ENCODE results near the gene TMEM242. TPM values are rescaled to one million over a fixed set of nuclear protein-coding genes. Genes with fewer than 3 reads are reported as not detected.

Gene TMEM242
- total and polyA plus RNA-seq, 2 donors (not counting 3 experiments of a cell fraction or from before 2014, with no cell fraction given): 5.3 to 15.5 TPM

- DNase-seq (ENCODE audit: low read depth, low spot score) (no peak), FAIRE-seq (no peak)
- Histone ChIP-seq H3K9me3 (replicated peaks; ENCODE audit: control insufficient read depth, insufficient read depth, low read length) (no peaks in the 10 kb centered on the region), H3K4me1 (ENCODE audit: control insufficient read depth, extremely low read depth, insufficient read depth, low read length) (no peaks in the 10 kb centered on the region), H3K79me2 (ENCODE audit: control insufficient read depth, insufficient read depth, low read length) (no peaks in the 10 kb centered on the region), H3K9me1 (replicated peaks; ENCODE audit: control insufficient read depth, extremely low read depth, insufficient read depth, low read length) (no peaks in the 10 kb centered on the region), H2AFZ (ENCODE audit: low read depth, low read length) (no peak overlapping the region), H3K36me3 (ENCODE audit: control insufficient read depth in 2 of 2, extremely low read depth in 1 of 2, insufficient read depth in 2 of 2, low read length in 2 of 2) (no peaks in the 10 kb centered on the region), H3K9ac (replicated peaks; ENCODE audit: extremely low read depth, insufficient read depth, low read length) (no peak overlapping the region), H3K27ac (ENCODE audit: insufficient read depth, low read depth, low read length) (no peak overlapping the region), H3K4me2 (ENCODE audit: insufficient read depth, low read length) (no peak overlapping the region), H3K27me3 (ENCODE audit: control insufficient read depth in 2 of 2, insufficient read depth in 2 of 2, low read length in 2 of 2) (peaks cover 9 to 20% of the 10 kb centered on the region in 2 experiments), H3K4me3 (replicated peaks in 1 of 3; ENCODE audit: insufficient read depth in 1 of 3, low read depth in 1 of 3, low read length in 3 of 3) (no peak overlapping the region), H4K20me1 (replicated peaks; ENCODE audit: control insufficient read depth, extremely low read depth, insufficient read depth, low read length) (no peaks in the 10 kb centered on the region)
- TF ChIP-seq POLR2A (IDR thresholded peaks at IDR 0.05; ENCODE audit: low read depth, low read length) (no peak), EZH2 (IDR thresholded peaks at IDR 0.05; ENCODE audit: borderline replicate concordance, low read depth, low read length, severe bottlenecking) (no peak), CTCF (IDR thresholded peaks at IDR 0.05; ENCODE audit: extremely low read depth in 1 of 2, insufficient read depth in 1 of 2, low read depth in 1 of 2, low read length in 2 of 2) (no peak), GATA2 (IDR thresholded peaks at IDR 0.05; ENCODE audit: insufficient read depth, insufficient read length, low read depth, low read length) (no peak), MYC (IDR thresholded peaks at IDR 0.05; ENCODE audit: low read depth, low read length) (no peak), JUN (IDR thresholded peaks at IDR 0.05; ENCODE audit: borderline replicate concordance, insufficient read depth, insufficient read length, low read depth) (no peak), MAX (IDR thresholded peaks at IDR 0.05; ENCODE audit: insufficient read depth, insufficient read length) (no peak), POLR2AphosphoS5 (IDR thresholded peaks at IDR 0.05; ENCODE audit: insufficient read depth, low read depth, low read length) (no peak), FOS (IDR thresholded peaks at IDR 0.05; ENCODE audit: borderline replicate concordance, insufficient read depth, low read length) (no peak)
- no TSS peak for BruUV-seq (replicated peaks)
- ChIA-PET POLR2A (no interaction called here), CTCF (interaction anchor here (0.6 to 1.2 kb wide), 7 partner anchors 16 to 331 kb away, joined by 3 to 5 read pairs (median 4); no protein-coding TSS in a partner anchor)
- dilution Hi-C loops (cut with MboI; ENCODE audit: extremely low pct_ligation_motif_present, low sequenced_read_pairs) (no loop called here), intact Hi-C loops (cut with micrococcal nuclease) (loop anchor here (5.0 kb wide), 1 partner anchor 328 kb away; no protein-coding TSS in a partner anchor)
These were observed 16.1 kb upstream of the TMEM242 start for GRCh38 chr6:157339432-157339831.

Data from endothelial cell of umbilical vein (primary cell).